HUDEP-2 (cell line): ENCODE data around the gene APCDD1L.
A peak's percentile ranks its signal among the peaks of the same experiment; 100 is the strongest.
"Not testable (repeated sequence)": the region's sequence is repeated elsewhere in the genome, so short reads cannot be mapped to it uniquely, and the experiment has no call there.

Experiments used
- DNase-seq, 76 experiments: peaks; one replicate each; lab custom pipeline; 2025; ENCODE audit not compliant: unreplicated experiment in 76 of 76; lab: John Stamatoyannopoulos, UW

APCDD1L gene

GRCh38 chr20:58446960-58447265 is 68.3 kb downstream of the APCDD1L start:
- no peak for DNase-seq

GRCh38 chr20:58446264-58446959 is 68.8 kb downstream of the APCDD1L start:
- DNase-seq = no peak

- DNase-seq = no peak
Observed at GRCh38 chr20:58444746-58445255, 70.4 kb downstream of the APCDD1L start.

- DNase-seq = no peak
Observed at GRCh38 chr20:58441723-58442122, 73.5 kb downstream of the APCDD1L start.

GRCh38 chr20:58440021-58440767 is 75.0 kb downstream of the APCDD1L start:
- DNase-seq = no peak

GRCh38 chr20:58438970-58439808 is 76.0 kb downstream of the APCDD1L start:
- no peak for DNase-seq

- no peak for DNase-seq
Observed at GRCh38 chr20:58436868-58437645, 78.1 kb downstream of the APCDD1L start.

- DNase-seq = no peak
Observed at GRCh38 chr20:58435237-58435636, 80.0 kb downstream of the APCDD1L start.

- DNase-seq = no peak
Observed at GRCh38 chr20:58434326-58434725, 80.9 kb downstream of the APCDD1L start.

- DNase-seq = peak in 2 of 76 experiments; percentile 4 to 8
Observed at GRCh38 chr20:58433759-58434158, 81.4 kb downstream of the APCDD1L start.

- no peak for DNase-seq
Observed at GRCh38 chr20:58433029-58433647, 82.1 kb downstream of the APCDD1L start.

GRCh38 chr20:58432186-58432954 is 82.8 kb downstream of the APCDD1L start:
- no peak for DNase-seq

- no peak for DNase-seq
Observed at GRCh38 chr20:58431134-58431533, 84.1 kb downstream of the APCDD1L start.

GRCh38 chr20:58429303-58429702 is 85.9 kb downstream of the APCDD1L start:
- no peak for DNase-seq

GRCh38 chr20:58428364-58428763 is 86.8 kb downstream of the APCDD1L start:
- no peak for DNase-seq

- not testable (repeated sequence) for DNase-seq
Observed at GRCh38 chr20:58427571-58427970, 87.6 kb downstream of the APCDD1L start.

GRCh38 chr20:58424218-58424969 is 90.8 kb downstream of the APCDD1L start:
- no peak for DNase-seq

- no peak for DNase-seq
Observed at GRCh38 chr20:58421497-58421850, 93.7 kb downstream of the APCDD1L start.
